ENCODE results near the gene ELN. TPM values are rescaled to one million over a fixed set of nuclear protein-coding genes. Genes with fewer than 3 reads are reported as not detected.

The ELN gene
- total and polyA plus RNA-seq, 9 of the 15 experiments (the other 6 are each of a cell fraction or from before 2014, with no cell fraction given), result 0.20 TPM; not detected in 8

GRCh38 chr7:74082770-74083116, 54.8 kb downstream of the ELN start:
- Histone ChIP-seq H3K36me3 (ENCODE audit: control insufficient read depth, insufficient read depth, low read length) (peaks cover 20% of the 10 kb centered on the region; the same call in 2 of the 3 replicates), H3K9ac (ENCODE audit: insufficient read depth in 1 of 2, low read depth in 2 of 2, low read length in 2 of 2) (peak overlapping the region in 1 of 2 experiments; percentile 83; a peak in 2 of 4 replicates), H4K20me1 (replicated peaks; ENCODE audit: control insufficient read depth, insufficient read depth, low read length) (no peaks in the 10 kb centered on the region; the same call in 1 of the 2 replicates), H3K27ac (ENCODE audit: extremely low read depth, low read depth, low read length) (no peak overlapping the region), H3K9me1 (ENCODE audit: control insufficient read depth, insufficient read depth, low read length) (no peaks in the 10 kb centered on the region), H3K79me2 (ENCODE audit: control insufficient read depth, insufficient read depth, low read length) (peaks cover 12% of the 10 kb centered on the region), H3K4me2 (ENCODE audit: insufficient read depth, low read length) (peak overlapping the region; percentile 69), H3K9me3 (replicated peaks; ENCODE audit: control insufficient read depth, insufficient read depth, low read depth, low read length) (no peaks in the 10 kb centered on the region), H2AFZ (ENCODE audit: low read depth, low read length) (peak overlapping the region; percentile 91), H3K4me3 (no peak overlapping the region), H3K27me3 (ENCODE audit: control insufficient read depth in 2 of 2, insufficient read depth in 2 of 2, low read length in 2 of 2) (no peaks in the 10 kb centered on the region), H3K4me1 (replicated peaks in 1 of 2; ENCODE audit: control insufficient read depth in 2 of 2, insufficient read depth in 2 of 2, low read length in 2 of 2) (peaks cover 20 to 40% of the 10 kb centered on the region in 2 experiments)
- WGBS (ENCODE audit: insufficient coverage, low coverage, missing lambda C conversion rate), result 74% methylated on average over 9 of the region's 9 CpGs
- POLR2A ChIA-PET, result interaction anchor here (0.7 to 2.0 kb wide), 4 partner anchors 11 to 122 kb away, joined by 3 to 10 read pairs (median 6); partner anchors contain the start of gene EIF4H
- CTCF ChIA-PET (ENCODE audit: low intra/inter-chr PET ratio), result no interaction called here
- no peak for DNase-seq (ENCODE audit: extremely low read depth in 1 of 4, low spot score in 3 of 4)
- intact Hi-C loops (cut with micrococcal nuclease), result loop anchor here (5.0 kb wide), 1 partner anchor 90 kb away; the partner anchor contains the start of gene EIF4H
- TF ChIP-seq BHLHE40 (IDR thresholded peaks at IDR 0.05; ENCODE audit: low read length), result no peak
- no peak for TF ChIP-seq ASH1L (IDR thresholded peaks at IDR 0.05; ENCODE audit: borderline replicate concordance, low read depth, partially characterized antibody)
- TF ChIP-seq MBD2 (IDR thresholded peaks at IDR 0.05; ENCODE audit: borderline replicate concordance, low read depth), result no peak
- TF ChIP-seq NUFIP1 (IDR thresholded peaks at IDR 0.05; ENCODE audit: partially characterized antibody), result no peak
- TF ChIP-seq PHF21A (IDR thresholded peaks at IDR 0.05; ENCODE audit: borderline replicate concordance, low read depth), result no peak
- TF ChIP-seq ZBTB2 (IDR thresholded peaks at IDR 0.05), result no peak
- 0 out of 2 replicates have a peak, but pooled peaks have one; percentile 34 for TF ChIP-seq ZNF224 (CRISPR knock-in tag; IDR thresholded peaks at IDR 0.05)
- ATAC-seq, result no peak
- in situ Hi-C loops (cut with MboI), result no loop called here
- no TSS peak for BruUV-seq (replicated peaks)
- no peak for FAIRE-seq
